Rectal smooth muscle tissue (tissue), 1 donor: ENCODE measurements around the gene ARHGAP8.
A peak's percentile ranks its signal among the peaks of the same experiment; 100 is the strongest.

Experiments
- H3K27ac ChIP-seq: one replicate; pipeline ENCODE4 v1.7.0; 2013; ENCODE audit warnings: low read depth, low read length, inconsistent platforms
- H3K27me3 ChIP-seq: one replicate; pipeline ENCODE4 v1.7.0; 2013; ENCODE audit warnings: low read length; ENCODE audit not compliant: control insufficient read depth, insufficient read depth
- H3K36me3 ChIP-seq: one replicate; pipeline ENCODE4 v1.7.0; 2013; ENCODE audit warnings: low read length; ENCODE audit not compliant: control insufficient read depth, insufficient read depth
- H3K4me1 ChIP-seq: one replicate; pipeline ENCODE4 v1.7.0; 2013; ENCODE audit warnings: low read length; ENCODE audit not compliant: control insufficient read depth, insufficient read depth
- H3K4me3 ChIP-seq: one replicate; pipeline ENCODE4 v1.7.0; 2013; ENCODE audit warnings: low read length
- H3K9ac ChIP-seq: one replicate; pipeline ENCODE4 v1.7.0; 2013; ENCODE audit warnings: low read length

ARHGAP8 gene

DNA sequence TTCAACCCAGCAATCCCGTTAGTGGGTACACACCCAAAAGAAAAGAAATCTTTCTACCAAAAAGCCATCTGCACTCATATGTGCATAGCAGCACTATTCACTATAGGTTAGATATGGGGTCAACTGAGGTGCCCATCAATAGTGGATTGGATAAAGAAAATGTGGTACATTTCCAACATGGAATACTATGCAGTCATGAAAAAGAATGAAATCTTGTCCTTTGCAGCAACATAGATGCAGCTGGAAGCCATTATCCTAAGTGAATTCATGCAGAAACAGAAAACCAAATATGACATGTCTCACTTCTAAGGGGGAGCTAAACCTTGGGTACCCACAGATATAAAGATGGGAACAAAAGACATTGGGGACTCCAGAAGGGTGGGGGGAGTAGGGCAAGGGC, 1.9 kb upstream of the ARHGAP8 start:
- Histone ChIP-seq H3K4me3 (no peak overlapping the region), H3K36me3 (no peaks in the 10 kb centered on the region), H3K9ac (no peak overlapping the region), H3K27ac (no peak overlapping the region), H3K27me3 (peaks cover 10% of the 10 kb centered on the region), H3K4me1 (no peaks in the 10 kb centered on the region)

DNA sequence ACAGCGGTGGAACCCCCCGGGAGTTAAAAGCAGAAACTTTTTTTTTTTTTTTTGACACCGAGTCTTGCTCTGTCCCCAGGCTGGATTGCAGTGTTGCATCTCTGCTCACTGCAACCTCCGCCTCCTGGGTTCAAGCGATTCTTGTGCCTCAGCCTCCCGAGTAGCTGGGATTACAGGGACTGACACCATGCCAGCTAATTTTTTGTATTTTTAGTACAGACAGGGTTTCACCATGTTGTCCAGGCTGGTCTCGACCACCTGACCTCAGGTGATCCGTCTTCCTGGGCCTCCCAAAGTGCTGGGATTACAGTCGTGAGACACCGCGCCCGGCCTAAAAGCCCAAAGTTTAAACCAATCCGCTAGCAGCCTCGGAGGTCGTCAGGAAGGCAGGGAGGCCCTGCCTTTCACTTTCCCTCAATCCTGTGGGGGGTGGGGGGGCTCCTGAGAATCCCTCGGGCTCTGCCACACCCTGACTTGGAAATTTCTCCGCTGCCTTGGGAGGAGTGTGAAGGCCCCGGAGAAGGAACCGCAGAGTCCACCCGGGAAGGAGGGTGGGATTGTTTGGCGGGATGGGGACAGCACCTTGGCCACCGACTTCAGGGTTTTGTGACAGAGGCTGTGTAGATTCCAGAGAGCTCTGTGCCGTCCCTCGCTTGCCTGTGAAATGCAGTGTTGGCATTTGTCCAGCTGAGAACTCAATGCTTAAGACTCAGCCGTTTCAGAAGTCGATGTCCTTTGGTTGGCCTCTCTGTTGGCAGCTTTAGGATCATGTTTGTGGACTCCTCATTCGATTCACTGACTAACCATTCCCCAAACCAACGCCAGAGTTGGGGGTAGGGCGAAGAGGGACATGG, 1.0 kb downstream of the ARHGAP8 start:
- Histone ChIP-seq H3K9ac (no peak overlapping the region), H3K27ac (no peak overlapping the region), H3K27me3 (peaks cover 10% of the 10 kb centered on the region), H3K36me3 (no peaks in the 10 kb centered on the region), H3K4me3 (peak overlapping the region; percentile 48), H3K4me1 (no peaks in the 10 kb centered on the region)

DNA sequence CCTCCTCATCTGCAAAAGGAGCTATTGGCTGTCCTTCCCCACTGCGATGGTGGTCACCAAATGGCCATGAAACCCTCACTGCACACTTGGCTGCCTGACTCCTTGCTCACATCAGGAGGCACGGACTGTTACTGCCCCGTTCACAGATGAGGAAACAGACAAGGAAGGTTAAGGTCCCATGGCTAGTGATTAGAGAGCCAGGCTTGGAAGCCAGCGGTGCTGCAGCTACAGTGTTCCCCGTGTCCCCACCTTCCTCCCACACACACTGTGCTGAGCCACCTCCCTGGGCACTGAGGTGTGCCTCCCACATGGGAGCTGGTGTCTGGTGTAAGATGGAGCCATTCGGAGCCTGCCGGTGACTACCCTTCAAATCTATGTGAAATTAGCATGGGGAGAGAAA, 2.6 kb downstream of the ARHGAP8 start:
- H3K4me3 ChIP-seq = no peak overlapping the region
- no peak overlapping the region for H3K27ac ChIP-seq
- no peaks in the 10 kb centered on the region for H3K36me3 ChIP-seq
- no peak overlapping the region for H3K9ac ChIP-seq
- H3K4me1 ChIP-seq = no peaks in the 10 kb centered on the region
- peaks cover 10% of the 10 kb centered on the region for H3K27me3 ChIP-seq

DNA sequence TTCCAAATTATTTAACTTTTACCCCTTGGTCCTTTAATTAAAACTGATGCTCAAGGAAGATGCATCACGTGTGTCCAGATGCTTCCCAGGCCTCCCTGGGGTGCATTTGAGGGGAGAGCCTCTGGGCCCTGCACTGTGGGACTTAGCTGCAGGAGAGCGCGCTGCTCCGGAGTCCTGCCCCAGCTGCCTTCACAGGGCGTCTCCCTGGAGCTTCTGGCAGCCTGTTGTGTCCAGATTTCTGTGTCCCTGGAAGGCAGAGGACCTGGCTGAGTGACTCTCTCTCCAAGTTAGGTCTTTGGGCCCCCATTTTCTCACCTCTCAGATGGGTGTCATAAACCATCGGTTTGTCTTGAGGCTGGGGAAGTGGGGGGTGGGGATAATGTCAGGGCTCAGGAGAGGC, 3.0 kb downstream of the ARHGAP8 start:
- Histone ChIP-seq H3K36me3 (no peaks in the 10 kb centered on the region), H3K9ac (no peak overlapping the region), H3K27ac (no peak overlapping the region), H3K4me3 (no peak overlapping the region), H3K4me1 (no peaks in the 10 kb centered on the region), H3K27me3 (peaks cover 10% of the 10 kb centered on the region)

DNA sequence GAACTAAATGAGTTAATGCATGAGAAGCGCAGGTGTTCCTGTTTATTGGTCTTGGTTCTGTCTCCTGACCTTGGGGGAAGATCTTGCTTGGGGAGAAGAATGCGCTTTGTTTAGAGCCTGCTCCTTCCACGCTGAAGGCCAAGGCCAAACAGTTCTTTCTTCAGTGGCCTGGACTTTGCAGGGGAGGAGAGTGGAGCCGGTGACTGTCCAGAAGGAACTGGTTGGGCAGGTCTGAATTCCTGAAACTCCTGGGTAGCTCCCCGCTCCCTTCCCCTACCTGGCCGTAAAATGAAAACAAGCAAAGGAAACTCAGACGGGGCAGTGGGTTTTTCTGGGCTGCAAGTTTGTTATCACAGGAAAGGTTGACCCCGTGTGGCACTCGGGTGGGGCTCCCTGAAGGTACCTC, 3.6 kb downstream of the ARHGAP8 start:
- Histone ChIP-seq H3K36me3 (no peaks in the 10 kb centered on the region), H3K4me3 (no peak overlapping the region), H3K27ac (no peak overlapping the region), H3K27me3 (peaks cover 10% of the 10 kb centered on the region), H3K4me1 (no peaks in the 10 kb centered on the region), H3K9ac (no peak overlapping the region)

DNA sequence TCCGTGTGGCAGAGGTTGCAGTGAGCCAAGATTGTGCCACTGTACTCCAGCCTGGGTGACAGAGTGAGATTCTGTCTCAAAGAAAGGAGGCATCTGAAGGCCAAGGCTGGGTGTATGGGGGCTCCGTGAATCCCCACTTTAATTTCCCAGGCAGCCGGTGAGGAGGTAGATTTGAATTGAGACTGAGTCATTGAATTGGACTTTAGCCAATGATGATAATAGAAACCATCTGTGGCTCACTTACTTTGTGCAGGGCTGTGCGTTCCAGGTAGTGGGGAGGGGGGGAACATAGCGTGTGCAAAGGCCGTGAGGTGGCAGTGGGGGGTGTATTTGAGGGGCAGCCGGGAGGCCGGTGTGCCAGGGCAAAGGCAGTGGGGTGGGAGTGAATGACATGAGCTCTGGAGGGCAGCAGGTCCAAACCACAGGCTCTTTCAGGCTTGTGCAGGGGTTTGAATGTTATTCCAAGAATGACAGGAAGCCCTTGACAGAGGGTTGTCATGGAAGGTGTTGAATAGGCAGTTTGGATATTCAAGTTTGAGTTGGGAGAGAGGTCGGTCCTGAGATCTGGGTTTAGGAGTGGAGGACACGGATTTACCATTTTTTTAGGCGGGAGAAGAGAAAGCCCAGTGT, 6.1 kb downstream of the ARHGAP8 start:
- no peaks in the 10 kb centered on the region for H3K36me3 ChIP-seq
- H3K27ac ChIP-seq = no peak overlapping the region
- H3K4me1 ChIP-seq = no peaks in the 10 kb centered on the region
- H3K4me3 ChIP-seq = no peak overlapping the region
- peaks cover 9% of the 10 kb centered on the region for H3K27me3 ChIP-seq
- H3K9ac ChIP-seq = no peak overlapping the region

DNA sequence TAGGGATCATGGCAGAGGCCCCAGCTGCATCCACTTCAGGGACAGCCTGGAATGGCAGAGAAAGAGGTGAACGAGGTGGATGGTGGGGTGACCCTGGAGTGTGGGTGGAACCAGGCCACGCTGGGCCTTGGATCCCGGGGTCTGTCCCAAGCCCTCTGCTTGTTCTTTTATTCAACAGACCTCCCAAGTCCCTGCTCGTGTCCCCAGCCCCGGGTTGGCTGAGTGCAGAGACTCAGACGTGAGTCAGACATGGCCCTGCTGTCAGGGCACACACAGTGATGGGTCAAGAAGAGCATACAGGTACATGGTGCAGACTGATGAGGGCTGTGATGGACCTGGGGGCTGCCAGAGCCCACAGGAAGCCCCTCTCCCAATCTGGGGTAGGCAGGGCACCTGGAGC, 6.6 kb downstream of the ARHGAP8 start:
- Histone ChIP-seq H3K4me1 (no peaks in the 10 kb centered on the region), H3K4me3 (no peak overlapping the region), H3K9ac (no peak overlapping the region), H3K27me3 (peaks cover 4% of the 10 kb centered on the region), H3K27ac (no peak overlapping the region), H3K36me3 (no peaks in the 10 kb centered on the region)

DNA sequence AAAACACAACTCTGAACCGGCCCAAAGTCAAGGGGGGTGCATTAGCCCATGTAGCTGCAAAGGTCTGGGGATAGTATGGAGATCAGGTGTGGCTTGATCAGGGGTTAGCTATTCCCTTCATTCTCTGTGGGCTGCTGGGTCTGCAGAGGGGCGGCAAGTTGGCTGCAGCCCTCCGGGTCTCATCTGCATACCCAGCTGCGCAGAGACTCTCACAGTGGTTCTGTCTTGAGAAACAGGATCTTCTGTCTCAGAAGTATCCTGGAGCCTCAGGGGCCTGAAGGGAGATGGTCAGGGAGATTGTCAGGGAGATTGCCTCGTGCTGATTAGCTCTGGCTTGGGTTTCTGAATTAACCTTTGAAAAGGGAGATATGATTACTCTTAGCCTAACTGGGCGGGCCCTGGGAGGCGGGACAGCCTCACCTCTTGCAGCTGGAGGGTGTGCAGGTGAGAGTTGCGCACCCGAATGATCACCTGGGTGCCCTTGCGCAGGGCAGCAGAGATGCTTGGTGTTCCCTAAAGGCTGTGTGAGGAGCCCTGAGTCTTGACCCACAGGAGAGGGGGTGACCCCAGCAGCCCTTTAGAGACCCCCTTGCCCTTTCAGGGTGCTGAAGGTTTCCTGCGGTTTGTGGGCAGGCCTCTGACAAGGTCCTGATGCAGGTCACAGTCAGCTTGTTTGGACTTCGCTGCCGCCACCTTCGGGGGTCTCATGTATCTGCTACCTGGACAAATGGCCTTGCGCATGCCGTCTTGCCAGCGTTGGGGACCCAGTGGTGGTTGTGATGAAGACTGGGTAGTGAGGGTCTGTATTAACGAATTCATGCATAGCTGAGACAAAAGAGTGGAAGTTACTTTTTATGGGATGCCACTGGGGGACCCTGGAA, 7.3 kb downstream of the ARHGAP8 start:
- no peak overlapping the region for H3K9ac ChIP-seq
- H3K36me3 ChIP-seq = no peaks in the 10 kb centered on the region
- H3K27ac ChIP-seq = no peak overlapping the region
- no peaks in the 10 kb centered on the region for H3K27me3 ChIP-seq
- no peaks in the 10 kb centered on the region for H3K4me1 ChIP-seq
- no peak overlapping the region for H3K4me3 ChIP-seq

DNA sequence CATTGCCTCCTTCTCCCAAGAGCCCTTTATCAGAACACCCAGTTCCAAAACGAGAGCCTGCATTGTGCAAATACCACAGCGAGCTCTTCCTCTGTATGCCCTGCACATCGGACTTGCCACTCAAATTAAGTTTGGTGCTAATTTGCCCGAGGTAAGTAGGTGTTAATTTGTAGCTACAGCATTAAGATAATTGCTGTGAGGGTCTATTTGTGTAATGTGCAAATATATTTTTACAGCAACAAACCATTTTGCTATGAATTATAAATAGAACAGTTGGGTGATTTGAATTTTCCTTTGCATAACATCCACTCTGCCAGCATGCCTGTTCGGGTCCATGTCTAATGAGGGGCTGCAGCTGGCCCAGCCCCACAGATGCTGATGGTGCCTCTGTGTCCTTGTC, 8.1 kb downstream of the ARHGAP8 start:
- Histone ChIP-seq H3K36me3 (no peaks in the 10 kb centered on the region), H3K27ac (no peak overlapping the region), H3K27me3 (no peaks in the 10 kb centered on the region), H3K4me3 (no peak overlapping the region), H3K9ac (no peak overlapping the region), H3K4me1 (no peaks in the 10 kb centered on the region)

DNA sequence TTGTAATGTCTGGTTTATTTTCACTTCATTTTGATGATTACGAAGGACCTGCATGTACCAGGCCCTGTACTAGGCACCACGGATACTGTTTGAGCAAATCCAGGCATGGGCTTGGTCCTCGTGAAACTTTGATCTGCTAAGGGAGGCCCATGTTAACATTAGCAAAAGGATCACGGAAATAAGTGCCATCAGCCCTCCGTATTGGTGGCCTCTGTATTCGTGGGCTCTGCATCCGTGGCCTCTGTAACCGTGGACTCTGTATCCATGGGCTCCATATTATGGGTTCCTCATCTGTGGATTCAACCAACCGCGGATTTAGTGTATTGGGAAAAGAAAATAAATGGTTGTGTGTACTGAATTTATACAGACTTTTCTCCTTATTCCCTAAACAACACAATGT, 8.7 kb downstream of the ARHGAP8 start:
- no peak overlapping the region for H3K27ac ChIP-seq
- no peaks in the 10 kb centered on the region for H3K36me3 ChIP-seq
- H3K9ac ChIP-seq = no peak overlapping the region
- H3K4me3 ChIP-seq = no peak overlapping the region
- no peaks in the 10 kb centered on the region for H3K4me1 ChIP-seq
- no peaks in the 10 kb centered on the region for H3K27me3 ChIP-seq

DNA sequence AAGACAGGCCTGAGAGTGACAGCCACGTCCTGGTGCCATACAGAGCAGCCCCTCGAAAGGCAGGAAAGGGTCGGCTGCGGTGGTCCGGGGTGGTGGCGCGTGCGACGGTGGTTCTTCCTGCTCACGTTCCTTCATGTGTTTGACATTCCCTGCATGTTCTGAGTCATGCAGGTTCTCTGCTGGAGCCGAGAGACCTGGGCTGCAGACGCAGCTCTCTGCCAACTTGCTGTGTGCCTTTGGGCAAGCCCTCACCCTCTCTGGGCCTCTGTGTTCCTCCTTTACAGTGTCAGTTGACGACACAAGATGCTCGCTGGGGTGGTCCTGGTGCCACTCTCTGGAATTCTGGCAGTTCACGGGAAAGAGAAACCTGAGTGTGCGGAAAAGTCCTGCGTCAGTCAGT, 12.0 kb downstream of the ARHGAP8 start:
- H3K4me3 ChIP-seq = no peak overlapping the region
- H3K4me1 ChIP-seq = no peaks in the 10 kb centered on the region
- H3K27me3 ChIP-seq = no peaks in the 10 kb centered on the region
- no peaks in the 10 kb centered on the region for H3K36me3 ChIP-seq
- H3K27ac ChIP-seq = no peak overlapping the region
- H3K9ac ChIP-seq = no peak overlapping the region

DNA sequence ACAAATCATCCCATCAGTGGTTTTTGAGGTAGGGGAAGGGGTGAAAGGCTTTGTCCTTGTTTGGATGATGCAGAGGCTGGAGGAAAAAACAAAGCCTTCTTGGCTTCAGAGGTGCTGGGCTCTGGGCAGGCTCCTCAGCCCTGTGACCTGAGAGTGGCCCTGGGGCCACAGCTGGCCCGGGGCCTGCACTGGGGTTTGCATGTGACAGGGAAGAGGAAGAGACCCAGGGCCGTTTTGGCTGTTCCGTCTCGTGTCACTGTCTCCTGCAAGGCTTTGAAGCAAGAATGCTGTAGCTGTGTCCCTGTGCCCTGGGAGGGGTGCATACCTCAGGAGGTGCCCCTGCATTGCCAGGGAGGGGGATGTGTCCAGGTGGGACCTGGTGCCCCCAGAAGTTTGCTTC, 12.6 kb downstream of the ARHGAP8 start:
- no peaks in the 10 kb centered on the region for H3K4me1 ChIP-seq
- H3K9ac ChIP-seq = no peak overlapping the region
- H3K36me3 ChIP-seq = no peaks in the 10 kb centered on the region
- no peak overlapping the region for H3K4me3 ChIP-seq
- no peak overlapping the region for H3K27ac ChIP-seq
- no peaks in the 10 kb centered on the region for H3K27me3 ChIP-seq
